Activated CD8-positive, alpha-beta memory T cell treated with anti-CD3 and anti-CD28 coated beads, Interleukin-2, amount 50 U/mL, for 1 hour (primary cell): Measurements from ENCODE around the gene MED15.
"Not testable (repeated sequence)": the region's sequence is repeated elsewhere in the genome, so short reads cannot be mapped to it uniquely, and the experiment has no call there.

Experiments used
- DNase-seq: peaks from one replicate; pipeline ENCODE4 v3.0.0-alpha.2; 2020; ENCODE audit errors: extremely low read depth

Gene MED15

DNA sequence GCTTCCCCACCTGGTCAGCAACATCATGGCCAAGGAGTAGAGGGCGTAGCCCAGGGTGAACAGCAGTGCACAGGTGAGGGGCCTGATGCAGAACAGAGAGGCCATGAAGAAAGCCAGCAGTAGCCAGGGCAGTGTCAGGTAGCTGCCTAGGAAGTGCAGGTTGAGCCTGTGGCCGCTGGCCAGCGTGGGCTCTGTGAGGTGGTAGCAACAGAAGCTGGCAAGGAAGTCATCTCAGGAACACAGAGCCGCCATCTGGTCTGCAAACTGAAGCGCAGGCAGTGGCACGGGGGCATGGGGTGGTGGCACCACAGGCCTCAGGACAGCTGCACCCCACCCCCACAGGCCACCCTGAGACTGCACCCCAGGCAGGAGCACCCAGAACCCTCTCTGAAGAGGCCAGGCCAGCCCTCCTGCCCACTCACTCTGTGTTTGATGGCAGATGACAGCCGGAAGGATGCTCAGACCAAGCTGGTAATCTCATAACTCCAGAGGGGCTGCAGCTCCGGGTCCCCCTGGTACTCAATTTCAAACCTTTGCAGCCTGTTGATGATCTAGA is 95.3 kb downstream of the MED15 start:
- no peak for DNase-seq

DNA sequence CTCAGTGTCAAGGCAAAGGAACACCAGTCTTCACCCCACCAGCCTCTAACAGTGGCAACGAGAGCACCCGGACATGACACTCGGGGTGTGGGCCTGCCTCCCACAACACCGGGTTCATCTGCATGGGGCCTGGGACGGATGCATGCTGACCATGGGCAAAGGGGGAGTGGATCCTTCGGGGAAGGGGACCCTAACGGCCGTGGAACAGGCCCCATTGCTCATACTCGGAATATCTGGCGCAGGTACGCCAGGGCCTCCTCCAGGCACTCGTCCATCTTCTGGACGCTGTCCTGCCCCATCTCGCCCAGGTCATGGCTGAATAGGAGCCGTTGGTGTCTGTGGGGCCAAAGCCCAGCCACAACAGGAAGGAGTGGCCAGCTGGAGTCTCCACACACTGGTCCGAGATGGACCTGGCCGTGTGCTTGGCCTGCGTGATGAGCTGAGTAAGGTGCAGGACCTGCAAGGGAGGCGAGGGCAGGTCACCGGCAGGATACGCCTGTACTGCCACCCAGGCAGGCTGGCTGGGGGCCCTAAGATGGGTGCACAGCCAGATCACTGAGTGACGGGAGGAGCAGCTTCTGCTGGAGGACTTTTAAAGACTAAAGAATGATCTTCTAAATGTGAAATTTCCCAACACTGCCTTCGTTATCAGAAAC is 96.8 kb downstream of the MED15 start:
- no peak for DNase-seq

DNA sequence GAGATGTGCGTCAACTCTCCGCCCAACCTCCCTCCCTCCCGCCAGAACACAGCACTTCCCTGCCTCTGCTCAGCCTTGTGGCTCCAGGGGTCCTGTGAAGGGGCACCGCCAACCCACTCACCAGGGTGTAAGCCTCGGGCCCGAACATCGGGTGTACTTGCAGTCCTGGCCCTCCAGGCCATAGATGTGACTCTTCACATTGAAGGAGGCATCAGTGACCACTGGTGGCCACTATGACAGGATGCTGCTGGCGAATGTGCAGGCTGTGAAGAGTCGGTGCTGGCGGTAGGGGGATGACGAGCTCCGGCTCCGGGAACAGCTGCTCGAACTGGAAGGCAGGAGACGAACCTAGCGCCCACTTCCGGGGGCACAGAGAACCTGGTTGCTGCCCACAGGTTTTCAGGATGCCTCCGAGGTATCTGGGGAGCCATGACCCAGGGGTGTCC is 97.4 kb downstream of the MED15 start:
- no peak for DNase-seq

DNA sequence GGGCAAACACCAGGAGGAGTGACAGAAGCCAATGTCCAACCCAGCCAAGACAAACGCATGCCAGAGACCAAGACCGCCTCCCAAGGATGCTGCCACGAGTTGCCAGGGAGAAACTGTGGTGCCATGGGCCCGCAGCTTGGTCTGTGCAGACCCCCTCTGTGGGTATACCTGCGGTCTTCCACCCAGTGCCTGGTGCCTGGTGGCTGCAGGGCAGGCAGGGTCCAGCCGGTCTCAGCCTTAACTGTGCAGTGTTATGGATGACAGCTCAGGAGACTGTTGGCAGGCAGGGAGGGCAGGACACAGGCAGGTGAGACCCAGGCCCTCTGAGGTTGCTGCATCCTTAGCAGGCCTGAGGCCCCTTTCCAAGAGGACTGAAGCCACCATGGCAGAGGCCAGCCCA is 97.9 kb downstream of the MED15 start:
- DNase-seq = no peak

DNA sequence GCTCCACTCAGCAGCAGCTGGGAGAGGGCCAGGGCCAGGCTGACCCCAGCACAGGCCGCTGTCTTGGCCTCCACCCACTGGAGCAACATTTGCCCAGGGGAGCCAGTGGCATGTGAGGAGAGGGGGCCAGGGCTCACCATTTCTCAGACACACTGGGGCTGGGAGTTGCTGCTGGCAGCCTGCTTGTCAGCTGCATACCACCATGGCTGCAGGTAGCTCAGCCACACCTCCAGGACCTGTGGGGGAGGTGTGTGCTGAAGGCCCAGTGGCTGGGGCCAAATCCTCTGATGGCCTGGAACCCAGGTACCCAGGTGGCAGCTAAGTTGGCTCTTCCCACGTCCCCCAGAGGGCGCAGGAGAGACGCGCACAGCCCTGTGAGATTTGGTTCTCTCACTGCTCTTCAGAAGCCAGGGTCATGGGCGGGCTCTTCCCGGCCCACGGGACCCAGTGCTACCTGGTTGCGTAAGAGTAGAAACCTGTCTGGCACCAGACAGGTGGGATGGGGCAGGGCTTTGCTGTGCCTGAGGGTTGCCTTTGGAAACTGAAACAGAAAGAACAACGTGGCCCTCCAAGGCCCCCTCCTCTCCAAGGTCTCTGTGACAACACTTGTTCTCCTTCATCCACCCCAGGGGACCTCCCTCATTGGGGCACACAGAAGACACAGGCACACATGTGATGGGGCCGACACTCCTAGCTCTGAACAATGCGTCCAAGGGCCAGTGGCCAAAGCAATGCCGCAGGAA is 98.8 kb downstream of the MED15 start:
- peak; percentile 30 for DNase-seq

DNA sequence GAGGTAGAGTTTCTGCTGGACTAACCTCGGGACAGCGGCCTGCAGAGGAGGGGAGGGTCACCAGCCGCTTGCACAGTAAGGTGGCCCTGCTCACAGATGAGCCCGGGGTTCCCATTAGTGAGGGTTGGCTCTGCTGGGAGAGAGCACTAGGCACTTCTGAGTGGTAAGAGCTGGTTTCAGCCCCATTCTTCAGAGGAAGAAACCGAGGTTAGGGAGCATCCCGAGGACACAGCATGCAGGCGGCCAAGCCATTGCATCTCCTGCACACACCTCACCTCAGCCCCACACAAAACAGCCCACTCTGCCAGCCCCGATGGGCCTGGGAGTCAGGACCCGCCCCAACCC is 99.3 kb downstream of the MED15 start:
- no peak for DNase-seq

DNA sequence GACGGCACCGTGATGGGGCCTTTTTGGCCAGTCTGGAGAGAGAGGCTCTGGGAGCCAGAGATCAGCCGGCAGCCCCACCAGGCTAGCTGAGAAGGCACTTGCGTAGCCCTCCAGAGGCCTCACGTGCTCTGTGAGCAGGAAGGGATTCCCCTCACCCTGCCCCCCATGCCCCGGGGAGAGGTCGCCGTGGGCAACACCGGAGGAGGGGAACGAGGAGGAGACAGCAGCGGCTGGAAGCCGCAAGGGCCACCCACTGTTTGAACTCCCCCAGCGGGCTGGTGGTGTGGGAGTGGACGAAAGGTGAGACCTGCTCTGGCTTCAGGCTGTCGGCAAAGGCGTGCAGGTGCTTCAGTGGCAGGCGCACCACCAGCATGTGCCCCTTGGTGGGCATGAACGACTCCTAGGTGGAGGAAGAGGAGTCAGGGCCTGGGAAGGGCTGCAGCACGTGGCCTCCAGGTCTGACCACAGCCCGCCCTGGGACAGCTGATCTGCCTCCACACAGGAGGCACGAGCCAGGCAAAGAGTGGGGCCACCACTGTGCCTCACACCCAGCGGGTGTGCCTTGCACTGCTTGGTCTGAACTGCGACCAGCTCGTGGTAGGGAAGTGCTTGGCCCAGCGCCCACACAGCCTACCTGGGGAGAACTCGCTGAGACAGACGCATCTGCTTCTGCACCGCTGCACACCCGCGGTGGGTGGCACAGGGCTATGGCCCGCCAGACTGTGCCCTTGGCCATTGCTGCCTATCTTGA is 99.9 kb downstream of the MED15 start:
- no peak for DNase-seq

DNA sequence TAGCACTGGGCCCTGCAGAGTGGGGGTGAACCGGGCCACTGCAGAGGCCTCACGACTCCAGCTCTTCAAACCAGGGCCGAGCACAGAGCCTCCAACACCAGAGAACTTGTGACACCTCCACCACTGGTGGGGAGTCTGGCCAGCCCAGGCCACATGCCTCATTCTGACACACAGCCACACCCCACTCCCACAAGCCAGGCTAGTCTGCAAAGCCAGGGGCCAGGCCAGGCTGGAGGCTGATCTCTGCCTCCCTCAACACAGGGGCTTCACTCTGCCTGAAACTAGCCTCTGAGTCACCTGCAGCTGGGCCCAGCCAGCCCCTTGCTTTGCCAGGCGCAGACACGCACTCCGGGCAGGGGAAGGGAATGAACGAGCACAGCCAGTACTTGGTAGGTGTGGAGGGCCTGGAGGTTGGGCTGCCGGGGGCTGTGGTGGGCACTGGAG is 102.9 kb downstream of the MED15 start:
- no peak for DNase-seq

DNA sequence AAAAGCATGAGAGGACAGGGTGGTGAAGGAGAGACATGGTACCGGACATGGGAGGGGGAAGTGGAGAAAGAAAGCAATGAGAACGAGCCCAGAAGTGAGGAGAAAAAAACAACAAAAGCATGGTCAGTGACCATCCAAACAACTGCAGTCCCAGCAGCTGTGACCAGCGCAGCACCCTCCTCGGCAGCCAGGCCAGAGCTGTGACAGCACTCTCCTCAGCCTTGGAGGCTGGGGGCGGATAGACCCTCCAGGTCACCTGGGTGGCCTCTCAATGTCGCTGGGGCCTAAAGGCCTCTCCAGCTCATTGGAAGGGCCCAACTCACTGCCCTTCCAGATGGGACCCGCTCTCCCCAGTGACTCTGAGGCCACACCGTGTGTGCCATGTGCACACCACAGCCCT is 103.3 kb downstream of the MED15 start:
- DNase-seq = no peak

DNA sequence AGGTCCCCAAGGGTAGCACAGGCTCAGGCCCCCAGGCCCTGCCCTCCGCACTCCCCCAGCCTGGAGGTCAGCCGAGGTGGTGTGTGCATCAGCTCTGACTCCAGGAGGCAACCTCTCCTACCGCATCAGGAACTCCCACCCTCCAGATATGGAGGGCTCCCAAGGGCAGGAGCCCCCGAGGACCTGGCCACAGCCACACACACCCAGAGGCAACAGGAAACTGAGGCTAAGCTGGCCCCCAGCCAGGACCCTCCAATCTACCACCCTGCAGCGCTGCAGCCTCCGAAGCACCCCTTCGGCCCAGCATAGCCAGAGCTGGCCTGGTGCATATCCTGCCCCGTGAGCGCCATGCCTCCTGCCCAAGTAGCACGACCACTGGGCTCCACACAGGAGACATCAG is 104.0 kb downstream of the MED15 start:
- no peak for DNase-seq

DNA sequence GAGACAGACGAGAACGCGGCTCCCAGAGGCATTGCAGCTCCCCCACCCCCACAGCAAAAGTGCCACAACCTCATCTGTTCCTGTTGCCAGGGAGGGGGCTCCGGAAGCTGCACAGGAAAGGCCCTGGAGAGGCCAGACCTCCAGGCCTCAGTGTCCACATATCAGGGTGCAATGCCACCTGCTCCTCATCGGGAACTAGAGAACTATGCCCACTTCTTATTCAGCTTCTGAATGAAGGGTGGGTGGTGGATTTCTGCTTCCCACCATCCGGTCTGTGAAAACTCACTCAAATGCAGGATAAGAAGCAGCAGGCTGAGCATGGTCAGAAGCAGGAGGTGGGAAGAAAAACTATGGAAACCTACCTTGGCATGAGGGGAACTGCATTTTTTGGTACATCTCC is 105.9 kb downstream of the MED15 start:
- no peak for DNase-seq

DNA sequence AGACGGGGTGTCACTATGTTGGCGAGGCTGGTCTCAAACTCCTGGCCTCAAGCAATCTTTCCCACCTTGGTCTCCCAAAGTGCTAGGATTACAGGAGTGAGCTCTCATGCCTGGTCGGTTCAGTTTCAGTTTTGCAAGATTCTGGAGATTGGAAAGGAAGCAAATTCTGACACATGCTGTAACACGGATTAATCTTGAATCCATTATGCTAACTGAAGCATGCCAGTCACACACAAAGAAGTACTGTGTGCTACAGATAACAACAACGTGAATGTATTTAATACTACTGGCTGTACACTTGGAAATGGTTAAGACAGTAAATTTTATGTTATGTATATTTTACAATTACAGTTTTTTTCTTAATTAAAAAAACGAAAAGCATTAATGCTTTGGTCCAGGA is 107.6 kb downstream of the MED15 start:
- no peak for DNase-seq

DNA sequence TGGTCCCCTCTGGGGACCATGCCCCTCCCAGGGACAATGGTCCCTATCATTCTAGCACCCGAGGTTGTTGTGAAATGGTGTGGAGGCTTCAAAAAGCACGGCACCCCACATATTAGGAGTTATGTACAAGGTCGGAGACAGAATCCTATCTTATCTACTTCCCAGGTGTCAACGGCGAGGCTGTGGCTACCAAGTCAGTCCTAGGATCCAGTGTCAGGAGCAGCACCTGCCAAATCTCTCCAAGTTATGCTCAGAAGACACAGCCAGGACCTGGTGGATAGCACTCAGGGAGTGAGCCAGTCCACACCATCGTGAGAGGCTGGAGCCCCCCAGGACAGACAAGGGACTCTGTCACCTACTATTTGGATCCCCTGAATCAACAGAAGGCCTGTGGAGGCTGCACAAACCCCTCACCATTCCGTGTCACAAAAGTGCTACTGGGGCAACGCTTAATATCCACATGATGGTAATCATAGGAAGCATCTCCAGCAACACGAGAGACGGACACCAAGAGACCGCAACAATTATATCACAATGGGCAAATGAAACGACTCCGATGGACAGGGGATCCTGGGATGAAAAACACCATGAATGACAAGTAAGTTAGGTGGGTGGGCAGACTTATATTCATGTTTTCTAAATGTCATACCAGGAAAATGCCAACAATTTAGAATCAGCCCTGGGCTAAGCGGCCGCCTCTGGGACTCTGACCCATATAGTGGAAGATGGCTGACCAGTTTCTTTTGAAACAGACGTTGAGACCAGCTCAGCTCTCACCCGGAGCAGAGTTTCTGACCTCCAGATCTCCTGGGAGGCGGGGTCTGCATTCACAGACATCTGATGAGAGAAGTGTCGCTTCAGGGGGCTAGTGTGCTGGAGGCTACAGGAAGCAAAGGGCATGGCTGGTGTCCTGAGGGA is 108.4 kb downstream of the MED15 start:
- no peak for DNase-seq

DNA sequence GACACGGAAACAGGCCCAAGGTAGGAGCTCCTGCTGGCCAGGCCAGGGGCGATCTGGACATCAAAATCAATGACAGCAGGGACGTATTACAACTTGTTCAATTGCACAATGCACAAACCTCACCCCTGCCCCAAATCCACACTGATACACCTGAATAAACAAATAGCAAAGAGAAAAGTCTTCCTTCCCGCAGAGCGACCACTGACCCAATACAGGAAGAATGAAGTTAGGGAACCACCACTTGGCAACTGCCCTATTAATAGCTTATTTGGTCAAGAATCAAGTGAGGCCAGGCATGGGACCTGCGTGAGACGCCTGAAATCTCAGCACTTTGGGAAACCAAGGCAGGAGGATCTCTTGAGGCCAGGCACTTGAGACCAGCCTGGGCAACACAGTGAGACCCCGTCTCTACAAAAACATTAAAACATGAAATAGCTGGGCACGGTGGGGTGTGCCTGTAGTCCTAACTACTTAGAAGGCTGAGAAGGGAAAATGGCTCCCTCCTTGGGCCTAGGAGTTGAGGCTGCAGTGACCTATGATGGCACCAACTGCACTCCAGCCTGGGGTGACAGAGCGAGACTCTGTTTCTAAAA is 109.1 kb downstream of the MED15 start:
- DNase-seq = no peak

DNA sequence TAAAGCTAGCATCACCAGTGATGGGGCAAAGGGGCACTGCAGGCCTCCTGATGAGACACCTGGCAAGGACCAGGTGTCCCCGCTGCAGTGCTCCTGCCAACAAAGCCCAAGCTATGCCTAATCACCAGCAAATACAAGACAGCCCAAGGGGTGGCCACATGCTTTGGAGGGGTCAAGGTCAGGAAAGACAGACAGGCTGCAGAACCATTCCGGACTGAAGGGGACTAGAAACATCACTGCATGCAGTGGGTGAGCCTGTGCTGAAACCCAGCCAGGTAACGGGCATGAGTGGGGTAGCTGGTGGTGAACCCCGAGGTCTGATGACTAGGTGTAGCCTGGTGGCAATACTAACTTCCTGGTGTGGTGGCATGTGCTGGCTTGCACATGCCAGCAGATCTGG is 111.1 kb downstream of the MED15 start:
- no peak for DNase-seq

DNA sequence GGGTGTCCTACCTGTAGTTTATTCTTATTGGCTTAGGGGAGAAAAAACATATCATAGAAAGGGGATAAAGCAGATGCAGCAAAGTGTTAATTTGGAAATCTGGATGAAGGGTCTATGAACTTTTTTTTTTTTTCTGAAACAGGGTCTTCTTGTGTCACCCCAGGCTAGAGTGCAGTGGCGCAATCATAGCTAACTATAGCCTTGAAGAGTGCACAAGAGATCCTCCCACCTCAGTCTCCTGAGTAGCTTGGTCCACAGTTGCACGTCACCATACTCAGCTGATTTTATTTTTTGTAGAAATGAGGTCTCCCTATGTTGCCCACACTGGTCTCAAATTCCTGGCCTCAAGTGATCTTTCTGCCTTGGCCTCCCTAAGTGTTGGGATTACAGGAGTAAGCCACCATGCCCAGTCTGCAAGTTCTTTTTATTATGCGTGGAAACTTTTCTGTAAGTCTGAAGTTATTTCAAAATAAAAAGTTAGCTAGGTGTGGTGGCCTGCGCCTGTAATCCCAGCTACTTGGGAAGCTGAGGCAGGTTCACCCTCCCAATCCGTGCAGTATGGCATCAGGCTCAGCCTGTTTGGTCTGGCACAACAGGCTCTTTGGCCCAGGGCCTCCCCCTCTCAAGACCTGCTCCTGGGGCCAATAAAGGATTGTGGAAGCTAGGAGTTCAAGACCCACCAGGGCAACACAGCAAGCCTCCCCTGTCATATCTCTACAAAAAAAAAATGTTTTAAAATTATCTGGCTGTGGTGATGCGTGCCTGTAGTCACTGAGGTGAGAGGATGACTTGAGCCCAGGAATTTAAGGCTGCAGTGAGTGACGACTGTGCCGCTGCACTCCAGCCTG is 111.9 kb downstream of the MED15 start:
- DNase-seq = no peak

DNA sequence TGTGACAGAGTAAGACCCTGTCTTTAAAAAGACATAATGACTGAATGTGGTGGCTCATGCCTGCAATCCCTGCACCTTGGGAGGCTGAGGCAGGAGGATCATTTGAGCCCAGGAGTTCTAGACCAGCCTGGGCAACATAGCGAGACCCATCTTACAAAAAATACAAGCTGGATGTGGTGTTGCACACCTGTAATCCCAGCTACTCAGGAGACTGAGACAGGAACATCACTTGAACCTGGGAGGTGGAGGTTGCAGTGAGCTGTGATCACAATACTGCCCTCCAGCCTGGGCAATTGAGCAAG is 112.4 kb downstream of the MED15 start:
- not testable (repeated sequence) for DNase-seq

DNA sequence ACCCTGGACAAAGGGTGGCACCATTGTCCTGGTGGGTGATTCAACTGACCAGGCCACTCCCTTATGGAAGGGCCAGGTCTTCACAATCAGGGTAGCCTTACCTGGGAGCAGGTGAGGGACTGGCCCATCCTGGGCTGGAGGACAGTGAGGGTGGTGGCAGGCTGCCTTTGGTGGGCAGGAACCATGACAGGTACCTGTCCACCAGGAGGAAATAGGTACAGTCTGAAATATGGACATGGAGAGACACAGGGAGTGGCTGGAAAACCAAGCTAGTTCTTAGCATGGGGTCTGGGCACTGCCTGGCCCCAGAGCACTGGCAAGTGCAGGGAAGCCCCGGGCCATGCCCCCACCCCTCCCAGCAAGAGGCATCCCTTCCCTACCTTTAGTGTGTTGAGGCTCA is 113.8 kb downstream of the MED15 start:
- no peak for DNase-seq

DNA sequence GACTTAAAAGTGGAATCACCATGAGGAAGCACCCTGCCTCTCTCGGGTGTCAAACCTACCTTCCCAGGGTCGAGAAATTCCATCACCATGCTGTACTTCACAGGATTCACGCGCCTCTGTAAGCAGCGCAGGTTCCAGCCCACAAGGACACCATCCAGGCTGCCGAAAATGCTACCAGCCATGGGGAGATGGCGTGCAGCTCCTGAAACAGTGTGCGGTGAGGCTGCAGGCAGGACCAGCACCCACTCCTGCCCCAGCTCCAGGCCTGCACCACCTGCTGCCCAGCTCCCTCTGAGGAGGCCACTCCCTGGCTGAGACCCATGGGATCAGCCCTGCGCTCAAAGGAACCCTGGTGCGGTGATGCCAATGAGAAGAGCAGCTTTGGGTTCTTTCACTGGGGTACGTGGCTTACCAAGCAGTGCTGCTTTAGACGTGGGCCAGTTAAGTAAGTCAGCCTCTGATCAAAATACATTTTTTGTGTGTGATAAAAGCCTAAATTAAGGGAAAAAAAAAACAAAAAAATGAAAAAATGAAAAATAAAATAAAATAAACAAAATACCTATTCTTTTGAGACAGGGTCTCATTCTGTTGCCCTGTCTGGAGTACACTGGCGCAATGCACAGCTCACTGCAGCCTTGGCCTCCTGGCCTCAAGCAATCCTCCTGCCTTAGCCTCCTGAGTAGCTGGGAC is 115.4 kb downstream of the MED15 start:
- no peak for DNase-seq

DNA sequence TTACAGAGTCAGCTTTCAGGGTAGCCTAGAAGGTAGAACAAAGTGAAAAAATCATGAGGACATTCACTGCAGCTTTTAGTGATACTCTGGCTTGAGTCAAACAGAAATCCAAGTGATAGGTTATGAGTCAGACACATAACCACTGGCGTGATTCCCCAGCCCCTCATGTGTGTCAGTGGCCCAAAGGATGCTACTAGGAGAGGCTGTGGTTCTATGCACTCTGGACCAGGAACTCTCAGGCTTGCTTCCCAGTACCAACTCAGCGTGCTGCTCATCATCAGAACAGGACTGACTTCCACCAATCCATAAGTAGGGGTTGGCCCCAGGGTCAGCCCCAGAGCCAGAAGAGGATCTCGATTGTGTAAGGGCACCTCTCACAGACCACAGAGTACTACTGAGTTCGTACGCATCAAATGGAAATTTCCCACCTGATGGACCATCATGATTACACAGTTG is 116.8 kb downstream of the MED15 start:
- DNase-seq = no peak
